ENCODE measurements around the gene SNF8. TPM values are rescaled to one million over a fixed set of nuclear protein-coding genes. Genes with fewer than 3 reads are reported as not detected.
"Not testable (repeated sequence)": the region's sequence is repeated elsewhere in the genome, so short reads cannot be mapped to it uniquely, and the experiment has no call there.

SNF8 gene
- total and polyA plus RNA-seq, 2 donors (not counting 1 experiment from before 2014, with no cell fraction given) = 84.2 to 109 TPM

DNA sequence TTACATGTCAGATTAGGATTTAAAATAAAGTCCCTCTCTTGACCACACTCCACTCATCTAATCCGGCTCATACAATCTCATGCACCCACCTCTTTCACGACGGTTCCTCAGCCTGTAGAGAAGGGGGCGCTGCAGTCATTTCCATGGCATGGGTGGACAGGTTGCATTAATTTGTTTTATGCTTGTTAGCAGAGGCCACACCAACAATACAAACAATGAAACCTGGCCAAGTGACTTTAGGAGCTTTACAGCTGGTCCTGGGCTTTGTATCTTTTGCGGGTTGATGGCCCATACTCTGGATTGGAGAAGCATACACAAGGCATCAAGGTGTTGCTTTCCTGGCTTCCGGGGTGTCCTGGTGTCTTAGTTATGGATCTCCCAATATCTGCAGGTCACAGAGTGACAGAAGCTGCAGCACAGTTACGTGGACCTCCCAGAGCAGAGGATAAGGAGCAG is 9.7 kb upstream of the SNF8 start:
- Histone ChIP-seq H3K36me3 (ENCODE audit: control insufficient read depth, insufficient read depth, low read length) (no peaks in the 10 kb centered on the region), H2AFZ (ENCODE audit: low read length) (no peak overlapping the region), H3K27me3 (ENCODE audit: control insufficient read depth, insufficient read depth, low read length) (no peaks in the 10 kb centered on the region)

DNA sequence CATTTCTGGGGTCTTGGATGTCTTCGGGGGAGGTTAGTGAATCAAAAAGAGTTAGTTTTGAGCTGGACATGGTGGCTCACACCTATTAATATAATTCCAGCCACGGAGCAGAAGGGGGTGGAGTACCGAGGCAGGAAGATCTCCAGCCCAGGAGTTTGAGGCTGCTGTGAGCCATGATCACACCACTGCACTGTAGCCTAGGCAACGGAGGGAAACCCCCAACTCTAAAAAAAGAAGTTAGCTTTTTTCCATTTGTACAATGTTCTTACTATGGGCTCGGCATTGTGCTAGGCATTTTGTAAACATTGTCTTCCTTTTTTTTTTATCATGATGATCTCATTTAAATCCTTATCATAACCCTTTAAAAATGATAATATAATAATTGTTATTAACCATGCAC is 8.3 kb upstream of the SNF8 start:
- H3K4me2 ChIP-seq (ENCODE audit: extremely low read depth, insufficient read depth, low read length) = no peak overlapping the region

More for the DNA sequence above, 9.7 kb upstream of the SNF8 start:
- no peaks in the 10 kb centered on the region for H3K4me1 ChIP-seq (ENCODE audit: control insufficient read depth, extremely low read depth, insufficient read depth, low read length)
- H4K20me1 ChIP-seq (ENCODE audit: control insufficient read depth, extremely low read depth, insufficient read depth, low read length) = no peaks in the 10 kb centered on the region
- no peak overlapping the region for H3K9ac ChIP-seq (ENCODE audit: insufficient read depth, low read length)
- H3K79me2 ChIP-seq (ENCODE audit: control insufficient read depth, insufficient read depth, low read length) = no peaks in the 10 kb centered on the region
- H3K9me3 ChIP-seq (ENCODE audit: control insufficient read depth, insufficient read depth, low read depth, low read length) = no peaks in the 10 kb centered on the region
- no peak overlapping the region for H3K4me3 ChIP-seq (replicated peaks in 1 of 4; ENCODE audit: control extremely low read depth in 1 of 4, insufficient read depth in 1 of 4, low read depth in 3 of 4, low read length in 4 of 4)
- no peak for TF ChIP-seq EZH2 (IDR thresholded peaks at IDR 0.05; ENCODE audit: low read length, missing control alignments)
- TF ChIP-seq, protein P1, sequence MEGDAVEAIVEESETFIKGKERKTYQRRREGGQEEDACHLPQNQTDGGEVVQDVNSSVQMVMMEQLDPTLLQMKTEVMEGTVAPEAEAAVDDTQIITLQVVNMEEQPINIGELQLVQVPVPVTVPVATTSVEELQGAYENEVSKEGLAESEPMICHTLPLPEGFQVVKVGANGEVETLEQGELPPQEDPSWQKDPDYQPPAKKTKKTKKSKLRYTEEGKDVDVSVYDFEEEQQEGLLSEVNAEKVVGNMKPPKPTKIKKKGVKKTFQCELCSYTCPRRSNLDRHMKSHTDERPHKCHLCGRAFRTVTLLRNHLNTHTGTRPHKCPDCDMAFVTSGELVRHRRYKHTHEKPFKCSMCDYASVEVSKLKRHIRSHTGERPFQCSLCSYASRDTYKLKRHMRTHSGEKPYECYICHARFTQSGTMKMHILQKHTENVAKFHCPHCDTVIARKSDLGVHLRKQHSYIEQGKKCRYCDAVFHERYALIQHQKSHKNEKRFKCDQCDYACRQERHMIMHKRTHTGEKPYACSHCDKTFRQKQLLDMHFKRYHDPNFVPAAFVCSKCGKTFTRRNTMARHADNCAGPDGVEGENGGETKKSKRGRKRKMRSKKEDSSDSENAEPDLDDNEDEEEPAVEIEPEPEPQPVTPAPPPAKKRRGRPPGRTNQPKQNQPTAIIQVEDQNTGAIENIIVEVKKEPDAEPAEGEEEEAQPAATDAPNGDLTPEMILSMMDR (conservative IDR thresholded peaks at IDR 0.05 in 1 of 2, IDR thresholded peaks at IDR 0.05 in 1 of 2; ENCODE audit: low read depth in 1 of 2, low read length in 2 of 2) = peak; percentile 73 to 84
- peak; percentile 46 to 76 for DNase-seq (ENCODE audit: low read depth in 2 of 2)
- no peak overlapping the region for H3K27ac ChIP-seq (ENCODE audit: insufficient read depth, low read length)
- H3K4me2 ChIP-seq (ENCODE audit: extremely low read depth, insufficient read depth, low read length) = no peak overlapping the region

DNA sequence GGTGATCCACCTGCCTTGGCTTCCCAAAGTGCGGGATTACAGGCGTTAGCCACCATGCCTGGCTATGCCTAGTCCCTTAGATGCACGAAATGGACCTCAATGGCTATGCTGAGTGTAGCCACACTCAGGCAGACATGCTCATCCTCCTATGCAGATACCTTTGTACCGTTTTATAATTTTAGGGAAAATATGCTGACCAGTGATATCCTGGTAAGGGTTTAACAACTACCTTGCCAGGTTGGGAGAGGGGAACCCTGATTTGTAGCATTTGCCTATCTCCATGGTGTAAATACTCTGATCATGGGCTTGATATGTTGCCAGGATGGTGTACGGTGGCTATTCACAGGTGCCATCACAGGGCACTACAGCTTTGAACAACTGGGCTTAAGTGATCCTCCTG is 6.9 kb upstream of the SNF8 start:
- TF ChIP-seq, protein P1 (conservative IDR thresholded peaks at IDR 0.05 in 1 of 2, IDR thresholded peaks at IDR 0.05 in 1 of 2; ENCODE audit: low read depth in 1 of 2, low read length in 2 of 2) = no peak
- TF ChIP-seq EZH2 (IDR thresholded peaks at IDR 0.05; ENCODE audit: low read length, missing control alignments) = no peak
- Histone ChIP-seq H3K79me2 (ENCODE audit: control insufficient read depth, insufficient read depth, low read length) (no peaks in the 10 kb centered on the region), H3K9me3 (ENCODE audit: control insufficient read depth, insufficient read depth, low read depth, low read length) (no peaks in the 10 kb centered on the region), H3K4me1 (ENCODE audit: control insufficient read depth, extremely low read depth, insufficient read depth, low read length) (no peaks in the 10 kb centered on the region), H3K4me3 (replicated peaks in 1 of 4; ENCODE audit: control extremely low read depth in 1 of 4, insufficient read depth in 1 of 4, low read depth in 3 of 4, low read length in 4 of 4) (no peak overlapping the region), H3K4me2 (ENCODE audit: extremely low read depth, insufficient read depth, low read length) (no peak overlapping the region), H4K20me1 (ENCODE audit: control insufficient read depth, extremely low read depth, insufficient read depth, low read length) (no peaks in the 10 kb centered on the region), H3K27me3 (ENCODE audit: control insufficient read depth, insufficient read depth, low read length) (no peaks in the 10 kb centered on the region), H2AFZ (ENCODE audit: low read length) (no peak overlapping the region), H3K27ac (ENCODE audit: insufficient read depth, low read length) (no peak overlapping the region), H3K36me3 (ENCODE audit: control insufficient read depth, insufficient read depth, low read length) (no peaks in the 10 kb centered on the region), H3K9ac (ENCODE audit: insufficient read depth, low read length) (no peak overlapping the region)
- no peak for DNase-seq (ENCODE audit: low read depth in 2 of 2)

More for the DNA sequence above, 8.3 kb upstream of the SNF8 start:
- no peaks in the 10 kb centered on the region for H3K27me3 ChIP-seq (ENCODE audit: control insufficient read depth, insufficient read depth, low read length)
- H4K20me1 ChIP-seq (ENCODE audit: control insufficient read depth, extremely low read depth, insufficient read depth, low read length) = no peaks in the 10 kb centered on the region
- TF ChIP-seq, protein P1 (conservative IDR thresholded peaks at IDR 0.05 in 1 of 2, IDR thresholded peaks at IDR 0.05 in 1 of 2; ENCODE audit: low read depth in 1 of 2, low read length in 2 of 2) = no peak
- no peak for TF ChIP-seq EZH2 (IDR thresholded peaks at IDR 0.05; ENCODE audit: low read length, missing control alignments)
- H3K9me3 ChIP-seq (ENCODE audit: control insufficient read depth, insufficient read depth, low read depth, low read length) = no peaks in the 10 kb centered on the region
- no peak overlapping the region for H3K27ac ChIP-seq (ENCODE audit: insufficient read depth, low read length)
- no peak overlapping the region for H3K9ac ChIP-seq (ENCODE audit: insufficient read depth, low read length)
- DNase-seq (ENCODE audit: low read depth in 2 of 2) = no peak
- no peak overlapping the region for H3K4me3 ChIP-seq (replicated peaks in 1 of 4; ENCODE audit: control extremely low read depth in 1 of 4, insufficient read depth in 1 of 4, low read depth in 3 of 4, low read length in 4 of 4)
- H3K4me1 ChIP-seq (ENCODE audit: control insufficient read depth, extremely low read depth, insufficient read depth, low read length) = no peaks in the 10 kb centered on the region
- no peak overlapping the region for H2AFZ ChIP-seq (ENCODE audit: low read length)
- no peaks in the 10 kb centered on the region for H3K79me2 ChIP-seq (ENCODE audit: control insufficient read depth, insufficient read depth, low read length)
- H3K36me3 ChIP-seq (ENCODE audit: control insufficient read depth, insufficient read depth, low read length) = no peaks in the 10 kb centered on the region

DNA sequence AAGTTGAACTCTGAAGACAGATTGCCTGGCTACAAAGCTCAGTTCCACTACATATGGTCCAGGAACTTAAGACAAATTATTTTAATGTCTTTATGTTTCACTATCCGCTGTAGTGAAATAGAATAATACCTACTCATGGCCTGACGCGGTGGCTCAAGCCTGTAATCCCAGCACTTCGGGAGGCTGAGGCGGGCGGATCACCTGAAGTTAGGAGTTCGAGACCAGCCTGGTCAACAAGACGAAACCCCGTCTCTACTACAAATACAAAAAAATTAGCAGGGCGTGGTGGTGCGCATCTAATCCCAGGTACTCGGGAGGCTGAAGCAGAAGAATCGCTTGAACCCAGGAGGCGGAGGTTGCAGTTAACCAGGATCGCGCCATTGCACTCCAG is 614 bp upstream of the SNF8 start:
- Histone ChIP-seq H3K4me3 (replicated peaks in 1 of 4; ENCODE audit: control extremely low read depth in 1 of 4, insufficient read depth in 1 of 4, low read depth in 3 of 4, low read length in 4 of 4) (peak overlapping the region; percentile 56 to 99 (median 84)), H3K79me2 (ENCODE audit: control insufficient read depth, insufficient read depth, low read length) (peaks cover 15% of the 10 kb centered on the region), H3K27ac (ENCODE audit: insufficient read depth, low read length) (peak overlapping the region; percentile 96), H2AFZ (ENCODE audit: low read length) (peak overlapping the region; percentile 97), H3K4me2 (ENCODE audit: extremely low read depth, insufficient read depth, low read length) (peak overlapping the region; percentile 96), H3K9ac (ENCODE audit: insufficient read depth, low read length) (peak overlapping the region; percentile 88)
- H3K9me3 ChIP-seq (ENCODE audit: control insufficient read depth, insufficient read depth, low read depth, low read length); H3K4me1 ChIP-seq (ENCODE audit: control insufficient read depth, extremely low read depth, insufficient read depth, low read length); H3K27me3 ChIP-seq (ENCODE audit: control insufficient read depth, insufficient read depth, low read length); DNase-seq (ENCODE audit: low read depth in 2 of 2); H3K36me3 ChIP-seq (ENCODE audit: control insufficient read depth, insufficient read depth, low read length); H4K20me1 ChIP-seq (ENCODE audit: control insufficient read depth, extremely low read depth, insufficient read depth, low read length): not testable (repeated sequence)
